GM12801 (cell line): ENCODE measurements around the gene OPTC.

ENCODE experiments used
- CTCF ChIP-seq: IDR thresholded peaks from one replicate; pipeline ENCODE4 v1.5.1; 2011; ENCODE audit warnings: control low read depth; ENCODE audit not compliant: insufficient read length; ENCODE audit errors: extremely low read depth

Gene OPTC

GRCh38 chr1:203512517-203512847 lies 18.5 kb downstream of the OPTC start:
- TF ChIP-seq CTCF = no peak

- no peak for TF ChIP-seq CTCF
These were observed 19.1 kb downstream of the OPTC start for GRCh38 chr1:203512848-203513584.

- TF ChIP-seq CTCF = no peak
These were observed 19.7 kb downstream of the OPTC start for GRCh38 chr1:203513585-203514031.

- no peak for TF ChIP-seq CTCF
These were observed 22.2 kb downstream of the OPTC start for GRCh38 chr1:203516184-203516583.

- TF ChIP-seq CTCF = no peak
These were observed 23.0 kb downstream of the OPTC start for GRCh38 chr1:203516906-203517305.

- no peak for TF ChIP-seq CTCF
These were observed 23.6 kb downstream of the OPTC start for GRCh38 chr1:203517426-203518110.

- no peak for TF ChIP-seq CTCF
These were observed 24.6 kb downstream of the OPTC start for GRCh38 chr1:203518541-203518940.
